HCT116 (cell line): Measurements from ENCODE around the gene RBX1. TPM values are rescaled to one million over a fixed set of nuclear protein-coding genes. Genes with fewer than 3 reads are reported as not detected.

Experiments used
- ATAC-seq: fragments of 200-7000 bp; cut with Tn5 transposase; 2 replicates; pipeline ENCODE4 v1.9.1; 2020; ENCODE audit warnings: mild to moderate bottlenecking, moderate library complexity
- BruUV-seq: library from RNA; stranded (reverse); fragments of 400-500 nt; replicated peaks from 2 replicates; lab custom pipeline; 2021; lab: Mats Ljungman, UMichigan
- CTCF ChIA-PET: fragments of 300-600 bp; sonication (Branson Sonifier 250); formaldehyde crosslinking; loops from one replicate; lab custom pipeline; 2021; ENCODE audit warnings: antibody characterized with exemption; lab: Charles Lee
- POLR2A ChIA-PET: fragments of 300-600, 350-600 bp; sonication (Branson Sonifier 250); formaldehyde crosslinking; loops from one replicate; lab custom pipeline; 2021; ENCODE audit warnings: antibody characterized with exemption; lab: Charles Lee
- RAD21 ChIA-PET, 2 experiments: fragments of 300-600 bp; sonication (Branson Sonifier 250); formaldehyde crosslinking; loops; one replicate each; lab custom pipeline; 2023; ENCODE audit warnings: low total read pairs in 2 of 2; ENCODE audit not compliant: uncharacterized antibody in 2 of 2, unreplicated experiment in 2 of 2, low non-redundant PET in 1 of 2; lab: Charles Lee
- DNase-seq: peaks from one replicate; pipeline ENCODE4 v3.0.0-alpha.2; 2010; ENCODE audit warnings: low read depth, low spot score
- H2AFZ ChIP-seq: fragments of 200-600 bp; shearing (Covaris generic), sonication (generic); 2 replicates; pipeline ENCODE4 v1.6.1; 2017; ENCODE audit warnings: low read depth, mixed run types, mixed read lengths, antibody characterized with exemption, low read length; ENCODE audit not compliant: poor library complexity, severe bottlenecking
- H3K27ac ChIP-seq: 2 replicates; pipeline ENCODE4 v1.5.1; 2012; ENCODE audit warnings: low read depth, low read length
- H3K27me3 ChIP-seq: fragments of 200-600 bp; sonication (generic); 2 replicates; pipeline ENCODE4 v1.6.1; 2016; ENCODE audit warnings: mixed run types, low read length, mixed read lengths; ENCODE audit not compliant: insufficient read depth
- H3K36me3 ChIP-seq, 2 experiments: fragments of 200-500 bp in 1 of 2; fragments of 200-600 bp in 1 of 2; sonication (Bioruptor generic) in 1 of 2; sonication (generic) in 1 of 2; 2 replicates each; pipeline versions ENCODE4 v1.5.1 to v1.6.1; 2014 to 2016; ENCODE audit warnings: low read length in 2 of 2, inconsistent platforms in 1 of 2, mixed read lengths in 1 of 2, mixed run types in 1 of 2; ENCODE audit not compliant: insufficient read depth in 2 of 2, control insufficient read depth in 1 of 2
- H3K4me1 ChIP-seq, 2 experiments: fragments of 200-600 bp in 1 of 2; sonication (generic) in 1 of 2; 2 replicates each; pipeline versions ENCODE4 v1.5.1 to v1.6.1; 2012 to 2017; ENCODE audit warnings: low read length in 2 of 2, inconsistent platforms in 1 of 2, mild to moderate bottlenecking in 1 of 2, mixed read lengths in 1 of 2, mixed run types in 1 of 2, moderate library complexity in 1 of 2; ENCODE audit not compliant: insufficient read depth in 2 of 2, control insufficient read depth in 1 of 2
- H3K4me2 ChIP-seq: fragments of 200-600 bp; sonication (generic); 2 replicates; pipeline ENCODE4 v1.6.1; 2017; ENCODE audit warnings: mixed run types, low read length, mixed read lengths
- H3K4me3 ChIP-seq, 2 experiments: fragments of 200-600 bp in 1 of 2; sonication (generic) in 1 of 2; replicated peaks in 1 of 2; 2 replicates each; pipeline ENCODE4 v1.5.1; 2011 to 2016; ENCODE audit warnings: low read length in 2 of 2, control low read depth in 1 of 2, low read depth in 1 of 2, mild to moderate bottlenecking in 1 of 2, mixed read lengths in 1 of 2, mixed run types in 1 of 2
- H3K79me2 ChIP-seq: fragments of 200-600 bp; sonication (generic); 2 replicates; pipeline ENCODE4 v1.6.1; 2017; ENCODE audit warnings: mild to moderate bottlenecking, mixed run types, low read length, moderate library complexity, mixed read lengths; ENCODE audit not compliant: insufficient read depth
- H3K9ac ChIP-seq: fragments of 200-600 bp; sonication (generic); 2 replicates; pipeline ENCODE4 v1.6.1; 2016; ENCODE audit warnings: low read length, mixed read lengths
- H3K9me2 ChIP-seq: fragments of 200-600 bp; sonication (generic), shearing (Covaris generic); 2 replicates; pipeline ENCODE4 v1.6.1; 2017; ENCODE audit warnings: mixed run types, mild to moderate bottlenecking, moderate library complexity; ENCODE audit not compliant: insufficient read depth
- H3K9me3 ChIP-seq, 2 experiments: fragments of 200-500 bp in 1 of 2; fragments of 200-600 bp in 1 of 2; sonication (Bioruptor generic) in 1 of 2; sonication (generic) in 1 of 2; 2 replicates each; pipeline ENCODE4 v1.6.1; 2014 to 2017; ENCODE audit warnings: low read length in 2 of 2, mixed read lengths in 2 of 2, inconsistent platforms in 1 of 2, low read depth in 1 of 2, mild to moderate bottlenecking in 1 of 2, mixed run types in 1 of 2, moderate library complexity in 1 of 2; ENCODE audit not compliant: control insufficient read depth in 1 of 2, insufficient read depth in 1 of 2
- H4K20me1 ChIP-seq: fragments of 200-600 bp; sonication (generic), shearing (Covaris generic); 2 replicates; pipeline ENCODE4 v1.6.1; 2017; ENCODE audit warnings: mixed run types, mild to moderate bottlenecking, moderate library complexity; ENCODE audit not compliant: insufficient read depth
- ATF3 ChIP-seq: IDR thresholded peaks from 2 replicates; pipeline ENCODE4 v1.6.1; 2012
- CBX3 ChIP-seq: IDR thresholded peaks from 2 replicates; pipeline ENCODE4 v1.6.1; 2012; ENCODE audit warnings: low read depth
- EZH2 ChIP-seq: fragments of 200-600 bp; sonication (generic); IDR thresholded peaks from 2 replicates; pipeline ENCODE4 v1.6.1; 2017; ENCODE audit warnings: antibody characterized with exemption, mixed run types
- MAX ChIP-seq: IDR thresholded peaks from 2 replicates; pipeline ENCODE4 v1.6.1; 2012
- POLR2AphosphoS5 ChIP-seq: IDR thresholded peaks from 2 replicates; pipeline ENCODE4 v1.6.1; 2011; ENCODE audit warnings: mild to moderate bottlenecking, low read depth, low read length, moderate library complexity
- SIN3A ChIP-seq: IDR thresholded peaks from 2 replicates; pipeline ENCODE4 v1.6.1; 2012; ENCODE audit warnings: low read depth
- SRF ChIP-seq: IDR thresholded peaks from 2 replicates; pipeline ENCODE4 v1.6.1; 2012; ENCODE audit warnings: low read depth
- ZBTB33 ChIP-seq: IDR thresholded peaks from 2 replicates; pipeline ENCODE4 v1.6.1; 2011; ENCODE audit warnings: mild to moderate bottlenecking, low read length, moderate library complexity; ENCODE audit not compliant: insufficient replicate concordance; ENCODE audit errors: extremely low read depth
- ZNF274 ChIP-seq: fragments of 200-500 bp; sonication (Bioruptor generic); IDR thresholded peaks from 2 replicates; pipeline ENCODE4 v1.6.1; 2014; ENCODE audit warnings: mild to moderate bottlenecking, low read depth, low read length, inconsistent platforms
- intact Hi-C: fragments of 100-400 bp; cut with micrococcal nuclease; formaldehyde crosslinking; loops from 2 replicates; pipeline ENCODE4 v1.10.0; 2022
- total RNA-seq: library from RNA; stranded (reverse); gene quantifications from one replicate; pipeline ENCODE4 v1.2.1, GENCODE V29; 2021; ENCODE audit not compliant: unreplicated experiment

Gene RBX1
- total RNA-seq, 1 experiment from 2014 or later, result 51.2 TPM

- DNase-seq, result no peak
- no peak for ATAC-seq
- Histone ChIP-seq H3K27ac (no peak overlapping the region), H3K79me2 (no peaks in the 10 kb centered on the region), H3K4me1 (no peaks in the 10 kb centered on the region), H3K27me3 (no peaks in the 10 kb centered on the region), H2AFZ (no peak overlapping the region), H4K20me1 (no peaks in the 10 kb centered on the region), H3K4me3 (no peak overlapping the region), H3K4me2 (no peak overlapping the region), H3K9me3 (no peaks in the 10 kb centered on the region), H3K36me3 (no peaks in the 10 kb centered on the region), H3K9me2 (no peaks in the 10 kb centered on the region), H3K9ac (no peak overlapping the region)
- BruUV-seq, result no TSS peak
- intact Hi-C loops, result no loop called here
- POLR2A ChIA-PET, result interaction anchor here (1.4 kb wide), 1 partner anchor 12 kb away, joined by 6 read pairs; no protein-coding TSS in a partner anchor
- TF ChIP-seq POLR2AphosphoS5, result no peak
- TF ChIP-seq ZNF274, result no peak
- TF ChIP-seq ZBTB33, result no peak
- no peak for TF ChIP-seq CBX3
- TF ChIP-seq ATF3, result no peak
- no peak for TF ChIP-seq EZH2
- no peak for TF ChIP-seq SRF
- no peak for TF ChIP-seq MAX
- TF ChIP-seq SIN3A, result no peak
- CTCF ChIA-PET, result no interaction called here
- RAD21 ChIA-PET, result no interaction called here
These were observed 58.2 kb downstream of the RBX1 start for GRCh38 chr22:41009222-41009948.
